CD14-positive monocyte (primary cell): ENCODE measurements around the gene KIAA1614. TPM values are rescaled to one million over a fixed set of nuclear protein-coding genes. Genes with fewer than 3 reads are reported as not detected.

Source experiments
- DNase-seq, 3 donors: peaks; one replicate each; pipeline ENCODE4 v3.0.0-alpha.2; 2011 to 2022
- H2AFZ ChIP-seq: 2 replicates; pipeline ENCODE4 v1.6.0; 2012; ENCODE audit warnings: mild to moderate bottlenecking, low read depth, low read length, inconsistent platforms; ENCODE audit not compliant: insufficient read depth, poor library complexity, severe bottlenecking
- H3K27ac ChIP-seq, 2 donors: 1 replicate in 1 of 2; 2 replicates in 1 of 2; pipeline ENCODE4 v1.5.1; 2012 to 2013; ENCODE audit warnings: low read length in 2 of 2, control low read depth in 1 of 2, inconsistent platforms in 1 of 2, low read depth in 1 of 2, mild to moderate bottlenecking in 1 of 2
- H3K27me3 ChIP-seq, 2 donors: one replicate each; pipeline versions ENCODE4 v1.6.0 to v1.6.1; 2011 to 2013; ENCODE audit warnings: low read length in 2 of 2; ENCODE audit not compliant: control insufficient read depth in 2 of 2, insufficient read depth in 2 of 2
- H3K36me3 ChIP-seq, 2 donors: replicated peaks in 1 of 2; 1 replicate in 1 of 2; 2 replicates in 1 of 2; pipeline versions ENCODE4 v1.5.1 to v1.6.1; 2012 to 2013; ENCODE audit warnings: low read length in 2 of 2, control low read depth in 1 of 2, inconsistent platforms in 1 of 2, mild to moderate bottlenecking in 1 of 2; ENCODE audit not compliant: insufficient read depth in 2 of 2, control insufficient read depth in 1 of 2
- H3K4me1 ChIP-seq, 2 donors: 1 replicate in 1 of 2; 2 replicates in 1 of 2; pipeline versions ENCODE4 v1.5.1 to v1.6.1; 2012 to 2013; ENCODE audit warnings: low read length in 2 of 2, control low read depth in 1 of 2, inconsistent platforms in 1 of 2, mild to moderate bottlenecking in 1 of 2, moderate library complexity in 1 of 2; ENCODE audit not compliant: insufficient read depth in 2 of 2, control insufficient read depth in 1 of 2
- H3K4me2 ChIP-seq: replicated peaks from 2 replicates; pipeline ENCODE3; 2012; ENCODE audit warnings: low read length, moderate library complexity, mild to moderate bottlenecking; ENCODE audit not compliant: poor library complexity, severe bottlenecking; ENCODE audit errors: extremely low read depth
- H3K4me3 ChIP-seq, 3 experiments: fragments of 200-600 bp in 1 of 3; sonication (generic) in 1 of 3; replicated peaks in 1 of 3; 1 replicate in 2 of 3; 2 replicates in 1 of 3; pipeline ENCODE4 v1.5.1; 2011 to 2013; ENCODE audit warnings: low read length in 3 of 3, mild to moderate bottlenecking in 3 of 3, control low read depth in 2 of 3, low read depth in 2 of 3, inconsistent platforms in 1 of 3, moderate library complexity in 1 of 3
- H3K79me2 ChIP-seq: 2 replicates; pipeline ENCODE4 v1.6.0; 2012; ENCODE audit warnings: mild to moderate bottlenecking, control low read depth, inconsistent platforms, low read length, moderate library complexity; ENCODE audit not compliant: insufficient read depth
- H3K9ac ChIP-seq: 2 replicates; pipeline ENCODE4 v1.6.0; 2017; ENCODE audit warnings: low read length, mild to moderate bottlenecking; ENCODE audit not compliant: insufficient read depth, poor library complexity, severe bottlenecking
- H3K9me3 ChIP-seq, 2 donors: replicated peaks in 1 of 2; 1 replicate in 1 of 2; 2 replicates in 1 of 2; pipeline versions ENCODE4 v1.5.1 to v1.6.1; 2012 to 2013; ENCODE audit warnings: low read length in 2 of 2, control low read depth in 1 of 2; ENCODE audit not compliant: control insufficient read depth in 1 of 2, insufficient read depth in 1 of 2
- H4K20me1 ChIP-seq: 2 replicates; pipeline ENCODE4 v1.6.0; 2012; ENCODE audit warnings: mild to moderate bottlenecking, low read length, control low read depth, moderate library complexity; ENCODE audit not compliant: insufficient read depth
- H3K27ac Mint-ChIP-seq, 7 donors: one replicate each; pipeline ENCODE4 v1.8.0; 2020; ENCODE audit warnings: mild to moderate bottlenecking in 7 of 7, mixed read lengths in 7 of 7, moderate library complexity in 6 of 7, inconsistent platforms in 2 of 7
- H3K27me3 Mint-ChIP-seq, 3 donors: one replicate each; pipeline ENCODE4 v1.8.0; 2021 to 2022; ENCODE audit warnings: low read depth in 3 of 3, mild to moderate bottlenecking in 3 of 3, mixed read lengths in 3 of 3, moderate library complexity in 3 of 3, inconsistent platforms in 1 of 3
- H3K36me3 Mint-ChIP-seq, 2 donors: one replicate each; pipeline ENCODE4 v1.8.0; 2020; ENCODE audit warnings: mixed read lengths in 2 of 2, inconsistent platforms in 1 of 2, mild to moderate bottlenecking in 1 of 2
- H3K4me1 Mint-ChIP-seq: one replicate; pipeline ENCODE4 v1.8.0; 2020; ENCODE audit warnings: mild to moderate bottlenecking, mixed read lengths
- H3K4me3 Mint-ChIP-seq, 2 donors: one replicate each; pipeline ENCODE4 v1.8.0; 2020; ENCODE audit warnings: mild to moderate bottlenecking in 2 of 2, mixed read lengths in 2 of 2, moderate library complexity in 1 of 2
- H3K9me3 Mint-ChIP-seq, 7 donors: one replicate each; pipeline ENCODE4 v1.8.0; 2020 to 2022; ENCODE audit warnings: mixed read lengths in 7 of 7, mild to moderate bottlenecking in 6 of 7, moderate library complexity in 6 of 7, inconsistent platforms in 2 of 7
- WGBS: methylation state at CpG from one replicate; pipeline ENCODE4 v1.1.5; 2013; ENCODE audit warnings: missing lambda C conversion rate; ENCODE audit not compliant: insufficient coverage; 5-methylcytosine and 5-hydroxymethylcytosine counted together
- intact Hi-C, 2 donors: fragments of 100-400 bp; cut with micrococcal nuclease; formaldehyde crosslinking; loops; one replicate each; pipeline versions ENCODE4 v1.15.0 to v1.15.1; 2023
- polyA plus RNA-seq, 3 donors: library from polyadenylated mRNA; depleted of rRNA in 1 of 3; unstranded in 2 of 3; stranded (reverse) in 1 of 3; fragments of 300-500 nt in 2 of 3; fragments of >200 nt in 1 of 3; fragmentation: Illumina TruSeq in 2 of 3; gene quantifications; 1 replicate in 2 of 3; 2 replicates in 1 of 3; pipeline ENCODE4 v1.2.3, GENCODE V29; 2012 to 2021
- TF ChIP-seq, protein P1 (sequence below): fragments of 200-600 bp; IDR thresholded peaks from one replicate; pipeline ENCODE4 v1.8.0; 2022; ENCODE audit warnings: antibody characterized with exemption, mild to moderate bottlenecking

Gene KIAA1614
- polyA plus RNA-seq, 3 donors, result 0.08 TPM; not detected in 2

DNA sequence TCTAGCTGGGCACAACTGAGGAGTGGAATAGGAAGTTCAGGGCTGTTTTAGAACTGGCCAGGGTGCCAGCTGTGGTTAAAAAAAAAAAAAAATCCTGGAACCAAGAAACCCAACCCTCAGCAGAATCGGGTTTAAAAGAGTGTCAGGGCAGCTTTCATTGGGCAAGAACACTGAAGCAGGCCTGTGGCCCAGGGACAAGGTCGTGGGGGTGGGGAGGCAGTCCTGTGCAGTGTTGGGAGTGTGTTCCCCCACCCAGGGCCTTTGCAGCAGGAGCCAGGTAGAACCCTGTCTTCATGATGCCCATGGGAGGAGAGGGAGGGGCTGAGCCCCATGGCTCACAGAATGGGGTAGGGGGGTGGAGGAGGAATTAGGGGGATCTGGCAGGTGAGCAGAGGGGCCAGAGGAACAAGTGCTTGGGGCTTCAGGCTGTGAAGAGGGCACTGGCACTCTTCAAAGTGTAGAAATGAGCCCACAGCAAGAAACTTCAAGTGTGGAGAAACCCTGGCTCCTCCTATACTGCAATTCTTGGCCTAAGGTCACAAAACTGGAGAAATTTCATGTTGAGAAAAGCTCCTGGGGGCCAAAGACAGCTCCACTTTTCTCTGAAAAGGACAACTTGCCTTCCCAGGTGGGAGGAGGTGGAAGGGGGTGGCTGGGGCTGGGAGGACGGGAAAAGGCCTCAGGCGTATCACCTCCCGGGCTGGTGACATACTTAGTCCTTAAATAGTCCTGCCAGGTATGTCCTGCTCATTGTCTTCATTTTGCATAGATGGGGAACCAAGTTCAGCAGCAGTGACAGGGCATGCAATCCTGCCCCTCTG, 39.3 kb downstream of the KIAA1614 start:
- H3K4me3 ChIP-seq, result no peak overlapping the region
- H2AFZ ChIP-seq, result no peak overlapping the region
- Mint-ChIP-seq H3K4me1 (peaks cover 14% of the 10 kb centered on the region), H3K9me3 (peaks cover 5 to 14% (median 13%) of the 10 kb centered on the region in 7 donors), H3K27ac (peak overlapping the region in 1 of 7 donors; percentile 70), H3K36me3 (peaks cover 30 to 33% of the 10 kb centered on the region in 2 donors), H3K27me3 (peaks cover 0 to 14% (median 10%) of the 10 kb centered on the region in 3 donors), H3K4me3 (no peak overlapping the region)
- WGBS, result 85% methylated on average over 4 of the region's 5 CpGs
- H3K4me1 ChIP-seq, result peaks cover 12 to 18% of the 10 kb centered on the region in 2 donors
- H3K4me2 ChIP-seq, result no peak overlapping the region
- H3K27me3 ChIP-seq, result peaks cover 0 to 4% of the 10 kb centered on the region in 2 donors
- H3K9ac ChIP-seq, result no peak overlapping the region
- H3K27ac ChIP-seq, result no peak overlapping the region
- intact Hi-C loops, result no loop called here
- no peak for DNase-seq
- TF ChIP-seq, protein P1, sequence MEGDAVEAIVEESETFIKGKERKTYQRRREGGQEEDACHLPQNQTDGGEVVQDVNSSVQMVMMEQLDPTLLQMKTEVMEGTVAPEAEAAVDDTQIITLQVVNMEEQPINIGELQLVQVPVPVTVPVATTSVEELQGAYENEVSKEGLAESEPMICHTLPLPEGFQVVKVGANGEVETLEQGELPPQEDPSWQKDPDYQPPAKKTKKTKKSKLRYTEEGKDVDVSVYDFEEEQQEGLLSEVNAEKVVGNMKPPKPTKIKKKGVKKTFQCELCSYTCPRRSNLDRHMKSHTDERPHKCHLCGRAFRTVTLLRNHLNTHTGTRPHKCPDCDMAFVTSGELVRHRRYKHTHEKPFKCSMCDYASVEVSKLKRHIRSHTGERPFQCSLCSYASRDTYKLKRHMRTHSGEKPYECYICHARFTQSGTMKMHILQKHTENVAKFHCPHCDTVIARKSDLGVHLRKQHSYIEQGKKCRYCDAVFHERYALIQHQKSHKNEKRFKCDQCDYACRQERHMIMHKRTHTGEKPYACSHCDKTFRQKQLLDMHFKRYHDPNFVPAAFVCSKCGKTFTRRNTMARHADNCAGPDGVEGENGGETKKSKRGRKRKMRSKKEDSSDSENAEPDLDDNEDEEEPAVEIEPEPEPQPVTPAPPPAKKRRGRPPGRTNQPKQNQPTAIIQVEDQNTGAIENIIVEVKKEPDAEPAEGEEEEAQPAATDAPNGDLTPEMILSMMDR, result no peak
- H4K20me1 ChIP-seq, result peaks cover 46% of the 10 kb centered on the region
- H3K9me3 ChIP-seq, result peaks cover 6% of the 10 kb centered on the region in 2 donors
- no peaks in the 10 kb centered on the region for H3K79me2 ChIP-seq
- H3K36me3 ChIP-seq, result peaks cover 0 to 31% of the 10 kb centered on the region in 2 donors

- no peak for DNase-seq
- peaks cover 12 to 18% of the 10 kb centered on the region in 2 donors for H3K4me1 ChIP-seq
- H3K27ac ChIP-seq, result no peak overlapping the region
- peaks cover 14% of the 10 kb centered on the region for H3K4me1 Mint-ChIP-seq
- no peak overlapping the region for H2AFZ ChIP-seq
- no peaks in the 10 kb centered on the region for H3K9me3 ChIP-seq
- peaks cover 0 to 8% (median 7%) of the 10 kb centered on the region in 7 donors for H3K9me3 Mint-ChIP-seq
- no peak overlapping the region for H3K4me2 ChIP-seq
- peaks cover under 1 to 31% of the 10 kb centered on the region in 2 donors for H3K36me3 ChIP-seq
- H3K27me3 Mint-ChIP-seq, result peaks cover 0 to 14% (median 10%) of the 10 kb centered on the region in 3 donors
- intact Hi-C loops, result no loop called here
- H3K79me2 ChIP-seq, result no peaks in the 10 kb centered on the region
- H3K27me3 ChIP-seq, result peaks cover 0 to 4% of the 10 kb centered on the region in 2 donors
- H3K4me3 Mint-ChIP-seq, result no peak overlapping the region
- H3K9ac ChIP-seq, result no peak overlapping the region
- peaks cover 28 to 33% of the 10 kb centered on the region in 2 donors for H3K36me3 Mint-ChIP-seq
- no peak overlapping the region for H3K4me3 ChIP-seq
- H3K27ac Mint-ChIP-seq, result peak overlapping the region in 1 of 7 donors; percentile 35
- H4K20me1 ChIP-seq, result peaks cover 48% of the 10 kb centered on the region
- TF ChIP-seq, protein P1, result no peak
- WGBS, result 93% methylated on average over 3 of the region's 6 CpGs
Measured at GRCh38 chr1:180952657-180953013, 39.9 kb downstream of the KIAA1614 start.
